ENCODE measurements around the gene CDYL.

CDYL gene

DNA sequence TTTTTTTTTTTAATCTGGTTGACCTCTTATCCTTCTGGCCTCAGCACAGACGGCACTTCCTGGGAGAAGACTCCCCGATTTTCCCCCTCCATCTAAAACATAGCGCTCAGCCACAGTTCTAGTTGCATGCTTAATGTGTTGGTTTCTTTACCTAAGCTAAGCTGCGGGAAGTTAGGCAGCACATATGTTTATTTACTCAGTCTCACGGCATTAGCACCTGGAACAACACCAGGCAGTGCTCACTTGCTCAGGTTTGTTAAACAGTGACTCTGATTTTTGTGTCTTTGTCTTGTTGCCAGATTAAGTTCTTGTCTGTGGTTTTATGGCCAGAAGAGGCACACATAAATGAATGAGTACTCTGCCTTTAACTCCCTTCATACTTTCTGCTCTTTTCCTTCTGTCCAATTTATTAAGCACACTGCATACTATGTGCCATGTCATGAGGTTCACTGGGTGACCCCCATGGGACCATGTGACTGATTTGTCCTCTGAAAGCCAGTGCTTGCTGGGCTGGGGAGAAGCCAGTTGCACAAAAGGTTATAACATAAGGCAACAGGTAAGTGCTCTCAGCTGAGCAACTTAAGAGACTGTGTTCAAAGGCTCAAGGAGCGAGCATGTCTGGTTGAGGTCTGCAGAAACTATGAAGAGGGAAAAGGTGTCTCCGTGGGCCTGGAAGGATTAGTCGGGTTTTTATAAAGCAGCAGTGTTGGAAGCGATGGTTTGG is 134.0 kb downstream of the CDYL start:
- no peaks in the 10 kb centered on the region for H3K27me3 ChIP-seq (ENCODE audit: control insufficient read depth, insufficient read depth, low read length)
- no peak overlapping the region for H3K9ac ChIP-seq (ENCODE audit: low read length)
- H3K4me1 ChIP-seq (ENCODE audit: control insufficient read depth, insufficient read depth, low read length): peaks cover 3% of the 10 kb centered on the region
- no peaks in the 10 kb centered on the region for H3K36me3 ChIP-seq (ENCODE audit: control insufficient read depth, insufficient read depth, low read length)
- H3K27ac ChIP-seq (ENCODE audit: low read depth, low read length): no peak overlapping the region
- H3K4me3 ChIP-seq (ENCODE audit: low read length): no peak overlapping the region

DNA sequence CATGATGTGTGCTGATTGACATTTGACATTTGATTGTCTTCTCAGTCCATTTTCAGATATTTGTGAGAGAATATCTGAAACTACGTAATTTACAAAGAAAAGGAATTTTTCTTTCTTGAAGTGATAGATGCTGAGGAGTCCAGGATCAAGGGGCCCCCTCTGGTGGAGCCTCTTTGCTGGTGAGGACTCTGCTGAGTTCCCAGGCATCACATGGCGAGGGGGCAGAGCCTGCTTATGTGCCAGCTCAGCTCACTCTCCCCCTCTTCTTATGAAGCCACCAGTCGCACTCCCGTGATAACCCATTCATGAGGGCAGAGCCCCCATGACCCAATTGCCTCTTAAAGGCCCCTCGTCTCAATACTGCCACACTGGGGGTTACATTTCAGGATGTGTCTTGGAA is 136.4 kb downstream of the CDYL start:
- H3K4me3 ChIP-seq (ENCODE audit: low read length): no peak overlapping the region
- H3K27me3 ChIP-seq (ENCODE audit: control insufficient read depth, insufficient read depth, low read length): no peaks in the 10 kb centered on the region
- H3K4me1 ChIP-seq (ENCODE audit: control insufficient read depth, insufficient read depth, low read length): peaks cover 3% of the 10 kb centered on the region
- H3K9ac ChIP-seq (ENCODE audit: low read length): no peak overlapping the region
- H3K27ac ChIP-seq (ENCODE audit: low read depth, low read length): no peak overlapping the region
- no peaks in the 10 kb centered on the region for H3K36me3 ChIP-seq (ENCODE audit: control insufficient read depth, insufficient read depth, low read length)

DNA sequence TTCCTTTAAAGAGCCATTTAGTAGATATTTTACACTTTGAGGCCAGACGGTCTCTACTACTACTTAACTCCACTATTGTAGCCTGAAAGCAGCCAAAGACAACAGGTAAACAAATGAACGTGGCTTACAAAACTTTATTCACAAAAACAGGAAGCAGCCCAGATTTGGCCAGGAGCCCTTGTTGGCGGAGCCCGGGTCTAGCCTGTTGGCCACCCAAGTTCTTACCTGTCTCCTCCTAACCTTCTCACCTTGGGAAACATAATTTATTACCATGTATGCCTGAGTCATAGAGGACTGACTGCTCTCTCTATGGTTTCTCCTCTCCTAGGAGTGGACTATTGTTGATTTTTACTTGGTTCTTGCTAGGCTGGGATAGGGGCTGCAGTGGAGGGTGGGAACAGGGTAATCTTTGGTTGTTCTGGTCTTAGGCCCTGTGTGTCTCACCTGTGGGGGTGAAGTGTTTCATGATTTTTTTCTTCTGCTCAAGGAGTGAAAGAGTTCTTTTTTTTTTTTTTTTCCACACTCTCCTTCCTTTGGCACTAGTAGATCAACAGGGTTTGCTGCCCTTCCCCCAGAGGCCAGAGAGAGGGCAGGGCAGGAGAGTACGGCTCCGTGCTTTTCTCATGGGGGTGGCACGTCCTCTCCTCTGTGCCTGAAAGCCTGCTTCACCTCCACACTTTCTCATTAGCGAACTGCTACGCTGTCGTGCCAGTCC is 137.7 kb downstream of the CDYL start:
- no peak overlapping the region for H3K9ac ChIP-seq (ENCODE audit: low read length)
- H3K4me1 ChIP-seq (ENCODE audit: control insufficient read depth, insufficient read depth, low read length): peaks cover 3% of the 10 kb centered on the region
- no peaks in the 10 kb centered on the region for H3K27me3 ChIP-seq (ENCODE audit: control insufficient read depth, insufficient read depth, low read length)
- no peak overlapping the region for H3K4me3 ChIP-seq (ENCODE audit: low read length)
- no peaks in the 10 kb centered on the region for H3K36me3 ChIP-seq (ENCODE audit: control insufficient read depth, insufficient read depth, low read length)
- H3K27ac ChIP-seq (ENCODE audit: low read depth, low read length): no peak overlapping the region

DNA sequence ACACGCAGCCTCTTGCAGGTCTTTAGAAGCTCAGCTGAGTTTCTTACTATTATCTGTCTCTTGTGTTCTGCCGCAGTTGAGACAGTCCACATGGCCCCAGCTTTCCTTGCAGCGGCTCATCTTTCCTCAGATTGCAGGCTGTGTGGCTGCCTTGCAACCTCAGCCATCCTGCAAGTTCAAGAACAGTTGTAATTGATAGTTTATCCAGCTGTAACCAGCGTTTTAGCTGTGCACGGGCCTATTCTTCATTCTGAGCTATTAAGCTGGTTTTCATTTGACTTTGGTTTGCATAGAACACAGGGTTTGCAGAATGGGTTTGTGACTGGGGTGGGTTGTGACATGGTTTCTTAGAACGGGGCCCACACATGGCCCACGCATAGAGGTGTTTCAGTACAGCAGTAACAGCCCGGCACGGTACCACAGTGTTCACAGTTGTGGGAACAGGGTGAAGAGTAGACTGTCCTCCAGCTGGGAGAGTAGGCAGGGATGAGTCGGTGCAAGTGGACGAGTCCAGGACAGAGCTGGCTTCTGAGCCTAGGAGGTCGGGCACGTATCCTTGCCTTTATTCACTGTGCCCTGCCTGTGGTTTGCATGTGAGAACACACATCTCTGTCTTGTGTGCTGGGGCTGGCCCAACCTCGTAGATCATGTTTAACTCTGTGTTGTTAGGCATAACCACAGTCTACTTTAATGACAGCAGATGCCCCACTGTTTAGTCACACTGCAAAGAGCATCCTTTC is 138.4 kb downstream of the CDYL start:
- H3K36me3 ChIP-seq (ENCODE audit: control insufficient read depth, insufficient read depth, low read length): no peaks in the 10 kb centered on the region
- no peaks in the 10 kb centered on the region for H3K27me3 ChIP-seq (ENCODE audit: control insufficient read depth, insufficient read depth, low read length)
- no peak overlapping the region for H3K27ac ChIP-seq (ENCODE audit: low read depth, low read length)
- no peak overlapping the region for H3K4me3 ChIP-seq (ENCODE audit: low read length)
- H3K9ac ChIP-seq (ENCODE audit: low read length): no peak overlapping the region
- peaks cover 3% of the 10 kb centered on the region for H3K4me1 ChIP-seq (ENCODE audit: control insufficient read depth, insufficient read depth, low read length)

DNA sequence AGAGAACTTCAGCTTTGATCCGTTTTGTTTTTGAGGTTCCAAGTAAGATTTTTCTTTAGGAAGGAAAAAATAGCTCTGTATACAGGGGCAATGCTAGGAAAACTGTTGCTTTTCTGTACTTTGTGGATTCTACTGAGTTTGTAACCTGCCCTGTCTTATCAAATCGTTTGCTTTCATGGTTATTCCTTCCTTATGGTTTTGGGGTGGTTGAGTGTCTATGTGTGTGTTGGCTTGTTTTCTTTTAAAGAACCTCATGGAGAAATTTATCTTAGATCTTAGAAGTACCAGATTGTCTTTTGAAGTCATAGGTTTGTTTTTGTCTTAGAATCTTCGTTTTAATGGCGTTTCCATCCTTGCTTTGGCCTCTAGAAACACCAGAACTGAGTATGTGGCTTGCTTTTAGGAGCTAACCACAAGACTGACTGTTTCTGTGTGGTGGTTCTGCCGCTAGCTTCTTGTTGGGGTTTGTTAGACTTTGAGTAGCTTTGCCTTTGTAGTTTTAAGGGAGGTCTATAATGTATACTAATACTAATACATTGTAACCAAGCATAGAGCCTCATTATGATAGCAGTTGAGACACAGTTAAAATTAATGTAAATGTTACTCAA is 140.9 kb downstream of the CDYL start:
- H3K27ac ChIP-seq (ENCODE audit: low read depth, low read length): no peak overlapping the region
- no peaks in the 10 kb centered on the region for H3K36me3 ChIP-seq (ENCODE audit: control insufficient read depth, insufficient read depth, low read length)
- H3K4me3 ChIP-seq (ENCODE audit: low read length): no peak overlapping the region
- H3K27me3 ChIP-seq (ENCODE audit: control insufficient read depth, insufficient read depth, low read length): no peaks in the 10 kb centered on the region
- H3K4me1 ChIP-seq (ENCODE audit: control insufficient read depth, insufficient read depth, low read length): peaks cover 3% of the 10 kb centered on the region
- H3K9ac ChIP-seq (ENCODE audit: low read length): no peak overlapping the region

DNA sequence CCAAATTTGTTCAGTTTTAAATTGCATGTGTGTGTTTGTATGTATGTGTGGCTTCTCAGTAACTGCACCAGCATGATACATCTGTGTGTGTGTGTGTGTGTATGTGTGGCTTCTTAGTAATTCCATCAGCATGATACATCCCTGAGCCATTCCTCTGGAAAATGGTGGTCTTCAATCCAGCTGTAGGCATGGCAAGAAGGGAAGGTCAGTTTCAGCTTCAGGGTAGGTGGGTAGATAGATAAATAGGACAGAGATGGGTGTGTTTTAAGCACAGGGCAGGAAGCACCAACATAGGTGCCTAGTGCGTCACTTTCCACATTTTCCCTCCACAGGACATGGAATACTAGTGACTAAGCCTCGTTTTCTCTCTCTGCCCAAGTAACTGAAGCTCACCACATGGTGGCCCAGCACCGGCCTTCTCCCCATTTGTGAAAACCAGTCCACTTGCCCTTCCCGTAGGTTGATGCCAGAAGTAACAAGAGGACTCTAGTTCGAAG is 144.8 kb downstream of the CDYL start:
- no peak overlapping the region for H3K4me3 ChIP-seq (ENCODE audit: low read length)
- H3K27me3 ChIP-seq (ENCODE audit: control insufficient read depth, insufficient read depth, low read length): no peaks in the 10 kb centered on the region
- H3K9ac ChIP-seq (ENCODE audit: low read length): no peak overlapping the region
- H3K27ac ChIP-seq (ENCODE audit: low read depth, low read length): no peak overlapping the region
- H3K36me3 ChIP-seq (ENCODE audit: control insufficient read depth, insufficient read depth, low read length): no peaks in the 10 kb centered on the region
- H3K4me1 ChIP-seq (ENCODE audit: control insufficient read depth, insufficient read depth, low read length): no peaks in the 10 kb centered on the region

DNA sequence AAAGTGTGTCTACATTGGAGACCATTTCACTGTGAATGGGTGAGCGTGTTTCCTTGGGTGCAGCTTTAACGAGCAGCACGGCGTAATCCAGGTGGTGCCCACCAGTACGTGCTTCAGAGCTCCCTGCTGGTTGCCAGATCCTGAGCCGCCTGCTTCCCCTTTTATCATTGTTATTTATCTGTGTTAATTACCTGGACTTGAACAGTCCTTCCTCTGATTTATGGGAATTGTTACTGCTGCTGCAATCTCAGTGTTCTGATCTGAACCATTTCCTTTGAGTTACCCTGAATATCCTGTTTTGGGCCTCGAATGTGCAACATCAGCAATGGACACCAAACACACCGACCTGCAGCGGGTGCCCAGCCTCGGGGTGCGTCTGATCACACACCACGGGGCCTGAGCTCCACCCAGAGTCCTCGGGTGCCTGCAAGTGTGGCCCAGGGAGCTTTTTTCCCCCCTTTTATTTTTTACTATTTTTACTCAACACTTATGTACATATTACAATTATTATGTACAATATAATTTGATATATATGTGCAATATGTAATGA is 146.4 kb downstream of the CDYL start:
- H3K27me3 ChIP-seq (ENCODE audit: control insufficient read depth, insufficient read depth, low read length): no peaks in the 10 kb centered on the region
- no peak overlapping the region for H3K9ac ChIP-seq (ENCODE audit: low read length)
- H3K4me3 ChIP-seq (ENCODE audit: low read length): no peak overlapping the region
- H3K4me1 ChIP-seq (ENCODE audit: control insufficient read depth, insufficient read depth, low read length): no peaks in the 10 kb centered on the region
- H3K36me3 ChIP-seq (ENCODE audit: control insufficient read depth, insufficient read depth, low read length): no peaks in the 10 kb centered on the region
- H3K27ac ChIP-seq (ENCODE audit: low read depth, low read length): no peak overlapping the region

DNA sequence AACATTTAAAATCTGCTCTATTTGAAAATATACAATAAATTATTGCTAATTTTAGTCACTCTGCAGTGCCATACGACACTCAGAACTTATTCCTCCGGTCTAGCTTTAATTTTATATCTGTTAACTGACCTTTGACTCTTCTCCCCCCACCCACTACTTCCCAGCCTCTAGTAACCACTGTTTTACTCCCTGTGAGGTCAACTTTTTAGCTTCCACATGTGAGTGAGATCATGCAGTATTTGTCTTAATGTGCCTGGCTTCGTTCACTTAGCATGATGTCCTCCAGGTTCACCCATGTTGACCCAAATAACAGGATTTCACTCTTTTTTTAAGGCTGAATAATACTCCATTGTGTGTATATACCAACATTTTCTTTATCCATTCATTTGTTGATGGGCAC is 146.9 kb downstream of the CDYL start:
- no peaks in the 10 kb centered on the region for H3K27me3 ChIP-seq (ENCODE audit: control insufficient read depth, insufficient read depth, low read length)
- no peak overlapping the region for H3K27ac ChIP-seq (ENCODE audit: low read depth, low read length)
- H3K9ac ChIP-seq (ENCODE audit: low read length): no peak overlapping the region
- no peaks in the 10 kb centered on the region for H3K4me1 ChIP-seq (ENCODE audit: control insufficient read depth, insufficient read depth, low read length)
- no peaks in the 10 kb centered on the region for H3K36me3 ChIP-seq (ENCODE audit: control insufficient read depth, insufficient read depth, low read length)
- no peak overlapping the region for H3K4me3 ChIP-seq (ENCODE audit: low read length)

DNA sequence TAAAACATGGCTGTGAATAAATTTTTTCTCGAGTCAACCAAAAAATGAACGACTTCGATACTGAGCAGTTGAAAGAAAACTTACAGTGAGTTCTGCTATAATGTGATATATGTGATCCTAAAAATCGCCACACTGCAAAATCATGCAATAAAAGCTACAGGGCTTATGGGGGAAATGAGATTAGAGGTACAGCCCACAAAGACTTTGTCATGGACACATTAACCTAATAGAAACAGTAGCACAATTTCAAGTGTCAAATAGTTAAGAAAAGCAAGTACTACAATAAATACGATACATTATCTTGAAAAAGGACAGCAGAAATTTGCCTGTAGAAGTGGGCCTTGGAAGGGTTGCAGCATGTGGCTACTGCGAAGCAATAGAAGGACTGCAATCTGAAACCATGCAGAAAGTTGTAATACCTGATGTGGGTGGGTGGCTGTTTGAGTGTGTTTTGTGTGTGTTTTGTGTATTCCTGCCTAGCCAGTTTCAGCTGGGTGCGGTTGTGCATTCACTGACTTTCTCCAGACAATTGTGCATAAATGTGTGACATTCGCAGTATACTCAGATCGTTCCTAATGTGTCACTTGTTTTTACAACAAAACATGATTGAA is 148.6 kb downstream of the CDYL start:
- H3K27me3 ChIP-seq (ENCODE audit: control insufficient read depth, insufficient read depth, low read length): no peaks in the 10 kb centered on the region
- no peaks in the 10 kb centered on the region for H3K4me1 ChIP-seq (ENCODE audit: control insufficient read depth, insufficient read depth, low read length)
- H3K4me3 ChIP-seq (ENCODE audit: low read length): no peak overlapping the region

DNA sequence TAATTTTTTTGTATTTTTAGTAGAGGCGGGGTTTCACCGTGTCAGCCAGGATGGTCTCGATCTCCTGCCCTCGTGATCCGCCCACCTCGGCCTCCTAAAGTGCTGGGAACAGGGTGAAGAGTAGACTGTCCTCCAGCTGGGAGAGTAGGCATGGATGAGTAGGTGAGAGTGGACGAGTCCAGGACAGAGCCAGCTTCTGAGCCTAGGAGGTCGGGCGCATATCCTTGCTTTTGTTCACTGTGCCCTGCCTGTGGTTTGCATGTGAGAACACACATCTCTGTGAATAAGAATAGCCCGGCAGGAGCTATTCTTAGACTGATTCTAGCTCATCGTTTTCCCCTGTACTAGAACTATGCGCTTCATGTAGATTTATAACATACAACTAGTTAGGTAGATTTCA is 149.4 kb downstream of the CDYL start:
- no peak overlapping the region for H3K27ac ChIP-seq (ENCODE audit: low read depth, low read length)
- H3K4me1 ChIP-seq (ENCODE audit: control insufficient read depth, insufficient read depth, low read length): peaks cover under 1% of the 10 kb centered on the region
- H3K36me3 ChIP-seq (ENCODE audit: control insufficient read depth, insufficient read depth, low read length): no peaks in the 10 kb centered on the region
- H3K9ac ChIP-seq (ENCODE audit: low read length): no peak overlapping the region
- no peaks in the 10 kb centered on the region for H3K27me3 ChIP-seq (ENCODE audit: control insufficient read depth, insufficient read depth, low read length)
- no peak overlapping the region for H3K4me3 ChIP-seq (ENCODE audit: low read length)

More for the DNA sequence above, 148.6 kb downstream of the CDYL start:
- no peaks in the 10 kb centered on the region for H3K36me3 ChIP-seq (ENCODE audit: control insufficient read depth, insufficient read depth, low read length)
- no peak overlapping the region for H3K9ac ChIP-seq (ENCODE audit: low read length)
- H3K27ac ChIP-seq (ENCODE audit: low read depth, low read length): no peak overlapping the region

DNA sequence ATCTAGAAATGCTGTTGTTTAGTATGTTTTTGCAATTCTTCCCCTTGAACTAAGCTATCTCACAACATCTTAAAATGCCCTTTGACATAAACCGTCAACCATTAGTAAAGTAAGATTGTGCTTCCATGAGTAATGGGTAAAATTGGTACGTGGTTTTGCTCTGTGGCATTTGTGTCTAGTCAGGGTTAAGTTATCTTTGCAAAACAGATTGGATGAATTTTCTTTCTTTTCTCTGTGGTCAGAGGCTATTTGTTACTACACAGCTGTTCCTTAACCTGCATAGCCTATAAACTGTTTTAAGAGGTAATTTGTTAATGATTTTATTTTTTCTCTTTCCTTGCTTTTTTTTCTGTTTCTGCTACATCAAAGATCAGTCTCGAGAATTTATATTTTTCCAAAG is 152.2 kb downstream of the CDYL start:
- H3K9ac ChIP-seq (ENCODE audit: low read length): no peak overlapping the region

More for the DNA sequence above, 152.2 kb downstream of the CDYL start:
- Histone ChIP-seq H3K27ac (ENCODE audit: low read depth, low read length) (no peak overlapping the region), H3K4me3 (ENCODE audit: low read length) (no peak overlapping the region), H3K36me3 (ENCODE audit: control insufficient read depth, insufficient read depth, low read length) (no peaks in the 10 kb centered on the region), H3K4me1 (ENCODE audit: control insufficient read depth, insufficient read depth, low read length) (peaks cover 7% of the 10 kb centered on the region), H3K27me3 (ENCODE audit: control insufficient read depth, insufficient read depth, low read length) (no peaks in the 10 kb centered on the region)
